H1 (cell line): ENCODE data around the gene FBXL17.

Experiments
- CBX8 ChIP-seq: fragments of 300-800, 300-1000 bp; sonication (generic); IDR thresholded peaks from 2 replicates; pipeline ENCODE4 v1.7.1; 2016; ENCODE audit warnings: low read depth, low read length, borderline replicate concordance
- CHD1 ChIP-seq: IDR thresholded peaks from 2 replicates; pipeline ENCODE4 v1.6.1; 2012; ENCODE audit warnings: low read depth, low read length, improper control_type of control experiment
- CHD2 ChIP-seq: IDR thresholded peaks from 2 replicates; pipeline ENCODE4 v1.6.1; 2012; ENCODE audit warnings: low read length, improper control_type of control experiment
- EGR1 ChIP-seq: IDR thresholded peaks from 2 replicates; pipeline ENCODE4 v1.6.1; 2011; ENCODE audit warnings: low read depth, low read length, borderline replicate concordance
- EZH2 ChIP-seq: fragments of 200-600 bp; sonication (generic); IDR thresholded peaks from 2 replicates; pipeline ENCODE4 v1.7.1; 2012; ENCODE audit warnings: low read depth, mild to moderate bottlenecking, moderate library complexity, low read length, inconsistent platforms; ENCODE audit not compliant: severe bottlenecking
- GABPA ChIP-seq: IDR thresholded peaks from 2 replicates; pipeline ENCODE4 v1.6.1; 2011; ENCODE audit warnings: mild to moderate bottlenecking, low read length, moderate library complexity, borderline replicate concordance; ENCODE audit not compliant: insufficient read depth
- POLR2A ChIP-seq, 2 experiments: IDR thresholded peaks; 1 replicate in 1 of 2; 2 replicates in 1 of 2; pipeline ENCODE4 v1.6.1; 2011; ENCODE audit warnings: low read depth in 2 of 2, low read length in 2 of 2, mild to moderate bottlenecking in 2 of 2; ENCODE audit errors: control extremely low read depth in 1 of 2
- SIRT6 ChIP-seq: IDR thresholded peaks from one replicate; pipeline ENCODE4 v1.7.1; 2012; ENCODE audit warnings: low read length, inconsistent platforms
- SP2 ChIP-seq: IDR thresholded peaks from 2 replicates; pipeline ENCODE4 v1.6.1; 2012; ENCODE audit warnings: mild to moderate bottlenecking, low read length, inconsistent platforms
- TF ChIP-seq, protein P1 (sequence below), 3 experiments: IDR thresholded peaks; 1 replicate in 2 of 3; 2 replicates in 1 of 3; pipeline versions ENCODE4 v1.5.1 to v1.6.1; 2011; ENCODE audit warnings: low read length in 3 of 3, mild to moderate bottlenecking in 3 of 3, inconsistent platforms in 2 of 3, low read depth in 1 of 3, moderate library complexity in 1 of 3; ENCODE audit not compliant: insufficient read depth in 1 of 3; ENCODE audit errors: control extremely low read depth in 1 of 3
- TF ChIP-seq, protein P2 (sequence below): IDR thresholded peaks from 2 replicates; pipeline ENCODE4 v1.6.1; 2011; ENCODE audit warnings: low read length, improper control_type of control experiment

DNA sequence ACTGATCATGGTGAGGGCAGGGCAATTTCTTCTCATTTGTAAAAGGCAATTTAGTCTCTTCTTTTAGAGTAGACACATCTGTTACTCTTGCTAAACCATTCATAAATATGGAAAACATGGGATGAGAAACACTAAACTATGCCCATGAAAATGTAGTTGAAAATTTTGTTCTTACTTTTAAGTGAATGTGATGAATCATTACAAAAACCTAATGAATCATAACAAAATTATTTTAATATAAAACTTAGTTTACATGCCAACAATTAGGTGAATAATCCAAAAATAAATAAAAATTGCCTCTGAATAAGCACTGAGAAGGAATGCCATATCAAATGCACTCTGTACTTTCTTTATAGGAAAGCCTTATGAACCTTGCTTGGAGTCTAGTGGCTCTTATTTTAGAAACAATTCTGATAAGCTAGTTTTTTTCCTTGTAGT, 413.5 kb downstream of the FBXL17 start:
- TF ChIP-seq CHD1 = no peak
- no peak for TF ChIP-seq GABPA
- no peak for TF ChIP-seq SIRT6
- no peak for TF ChIP-seq POLR2A (IDR thresholded peaks at IDR 0.05; ENCODE audit: control extremely low read depth in 1 of 2, low read depth in 2 of 2, low read length in 2 of 2)
- TF ChIP-seq, protein P1, sequence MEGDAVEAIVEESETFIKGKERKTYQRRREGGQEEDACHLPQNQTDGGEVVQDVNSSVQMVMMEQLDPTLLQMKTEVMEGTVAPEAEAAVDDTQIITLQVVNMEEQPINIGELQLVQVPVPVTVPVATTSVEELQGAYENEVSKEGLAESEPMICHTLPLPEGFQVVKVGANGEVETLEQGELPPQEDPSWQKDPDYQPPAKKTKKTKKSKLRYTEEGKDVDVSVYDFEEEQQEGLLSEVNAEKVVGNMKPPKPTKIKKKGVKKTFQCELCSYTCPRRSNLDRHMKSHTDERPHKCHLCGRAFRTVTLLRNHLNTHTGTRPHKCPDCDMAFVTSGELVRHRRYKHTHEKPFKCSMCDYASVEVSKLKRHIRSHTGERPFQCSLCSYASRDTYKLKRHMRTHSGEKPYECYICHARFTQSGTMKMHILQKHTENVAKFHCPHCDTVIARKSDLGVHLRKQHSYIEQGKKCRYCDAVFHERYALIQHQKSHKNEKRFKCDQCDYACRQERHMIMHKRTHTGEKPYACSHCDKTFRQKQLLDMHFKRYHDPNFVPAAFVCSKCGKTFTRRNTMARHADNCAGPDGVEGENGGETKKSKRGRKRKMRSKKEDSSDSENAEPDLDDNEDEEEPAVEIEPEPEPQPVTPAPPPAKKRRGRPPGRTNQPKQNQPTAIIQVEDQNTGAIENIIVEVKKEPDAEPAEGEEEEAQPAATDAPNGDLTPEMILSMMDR (IDR thresholded peaks at IDR 0.05; ENCODE audit: control extremely low read depth in 1 of 3, insufficient read depth in 1 of 3, low read depth in 1 of 3, low read length in 3 of 3) = no peak
- no peak for TF ChIP-seq EGR1
- TF ChIP-seq SP2 = no peak
- no peak for TF ChIP-seq EZH2
- TF ChIP-seq, protein P2, sequence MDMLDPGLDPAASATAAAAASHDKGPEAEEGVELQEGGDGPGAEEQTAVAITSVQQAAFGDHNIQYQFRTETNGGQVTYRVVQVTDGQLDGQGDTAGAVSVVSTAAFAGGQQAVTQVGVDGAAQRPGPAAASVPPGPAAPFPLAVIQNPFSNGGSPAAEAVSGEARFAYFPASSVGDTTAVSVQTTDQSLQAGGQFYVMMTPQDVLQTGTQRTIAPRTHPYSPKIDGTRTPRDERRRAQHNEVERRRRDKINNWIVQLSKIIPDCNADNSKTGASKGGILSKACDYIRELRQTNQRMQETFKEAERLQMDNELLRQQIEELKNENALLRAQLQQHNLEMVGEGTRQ = no peak
- no peak for TF ChIP-seq CHD2
- no peak for TF ChIP-seq CBX8
